SJCRH30 (cell line): ENCODE results near the gene LTBP1. TPM values are rescaled to one million over a fixed set of nuclear protein-coding genes. Genes with fewer than 3 reads are reported as not detected.
A peak's percentile ranks its signal among the peaks of the same experiment; 100 is the strongest.

Experiments
- DNase-seq, 2 experiments: peaks; one replicate each; pipeline ENCODE4 v3.0.0-alpha.2; 2015 to 2020
- H3K27ac ChIP-seq: fragments of 250-450 bp; sonication (Bioruptor Pico); 2 replicates; pipeline ENCODE4 v1.5.1; 2020; ENCODE audit warnings: mild to moderate bottlenecking, moderate library complexity
- H3K27me3 ChIP-seq: fragments of 250-450 bp; sonication (Bioruptor Pico); 2 replicates; pipeline ENCODE4 v1.5.1; 2020; ENCODE audit warnings: mild to moderate bottlenecking, moderate library complexity
- H3K36me3 ChIP-seq: fragments of 250-450 bp; sonication (Bioruptor Pico); 2 replicates; pipeline ENCODE4 v1.5.1; 2020; ENCODE audit warnings: mild to moderate bottlenecking, moderate library complexity
- H3K4me1 ChIP-seq: fragments of 250-450 bp; sonication (Bioruptor Pico); 2 replicates; pipeline ENCODE4 v1.5.1; 2020; ENCODE audit warnings: mild to moderate bottlenecking, moderate library complexity
- H3K4me3 ChIP-seq: fragments of 250-450 bp; sonication (Bioruptor Pico); 2 replicates; pipeline ENCODE4 v1.5.1; 2020; ENCODE audit warnings: mild to moderate bottlenecking, moderate library complexity
- H3K9me3 ChIP-seq: fragments of 250-450 bp; sonication (Bioruptor Pico); replicated peaks from 2 replicates; pipeline ENCODE4 v1.5.1; 2020; ENCODE audit warnings: mild to moderate bottlenecking, moderate library complexity
- total RNA-seq: library from RNA; depleted of rRNA; stranded (reverse); fragments of >200 nt; shearing (Covaris generic); gene quantifications from 2 replicates; pipeline ENCODE4 v1.2.3, GENCODE V29; 2014

LTBP1 gene
- total RNA-seq, 1 experiment from 2014 or later, result 63.1 TPM

- Histone ChIP-seq H3K9me3 (no peaks in the 10 kb centered on the region), H3K36me3 (no peaks in the 10 kb centered on the region), H3K27ac (no peak overlapping the region), H3K4me1 (no peaks in the 10 kb centered on the region), H3K4me3 (no peak overlapping the region), H3K27me3 (no peaks in the 10 kb centered on the region)
- DNase-seq, result no peak
Observed at GRCh38 chr2:33001823-33002222, 55.1 kb downstream of the LTBP1 start.

- Histone ChIP-seq H3K9me3 (no peaks in the 10 kb centered on the region), H3K27me3 (no peaks in the 10 kb centered on the region), H3K36me3 (no peaks in the 10 kb centered on the region), H3K4me1 (no peaks in the 10 kb centered on the region), H3K4me3 (no peak overlapping the region), H3K27ac (no peak overlapping the region)
- no peak for DNase-seq
Observed at GRCh38 chr2:33002863-33003262, 56.1 kb downstream of the LTBP1 start.

GRCh38 chr2:33005057-33005456 is 58.3 kb downstream of the LTBP1 start:
- Histone ChIP-seq H3K27ac (no peak overlapping the region), H3K27me3 (no peaks in the 10 kb centered on the region), H3K36me3 (no peaks in the 10 kb centered on the region), H3K4me1 (peaks cover 3% of the 10 kb centered on the region; the same call in 1 of the 2 replicates), H3K4me3 (no peak overlapping the region), H3K9me3 (no peaks in the 10 kb centered on the region)
- DNase-seq, result no peak

GRCh38 chr2:33008716-33009115 is 62.0 kb downstream of the LTBP1 start:
- no peak overlapping the region for H3K27ac ChIP-seq
- H3K27me3 ChIP-seq, result no peaks in the 10 kb centered on the region
- H3K9me3 ChIP-seq, result no peaks in the 10 kb centered on the region
- DNase-seq, result peak; percentile 29 to 67
- H3K36me3 ChIP-seq, result no peaks in the 10 kb centered on the region
- H3K4me1 ChIP-seq, result peaks cover 31% of the 10 kb centered on the region
- no peak overlapping the region for H3K4me3 ChIP-seq

- H3K27ac ChIP-seq, result no peak overlapping the region
- no peak overlapping the region for H3K4me3 ChIP-seq
- H3K27me3 ChIP-seq, result no peaks in the 10 kb centered on the region
- peaks cover 35% of the 10 kb centered on the region for H3K4me1 ChIP-seq
- no peaks in the 10 kb centered on the region for H3K9me3 ChIP-seq
- no peak for DNase-seq
- no peaks in the 10 kb centered on the region for H3K36me3 ChIP-seq
Observed at GRCh38 chr2:33009249-33009648, 62.5 kb downstream of the LTBP1 start.

- H3K4me1 ChIP-seq, result peaks cover 45% of the 10 kb centered on the region
- no peak overlapping the region for H3K4me3 ChIP-seq
- H3K36me3 ChIP-seq, result no peaks in the 10 kb centered on the region
- H3K27me3 ChIP-seq, result no peaks in the 10 kb centered on the region
- H3K9me3 ChIP-seq, result no peaks in the 10 kb centered on the region
- peak overlapping the region; percentile 22 for H3K27ac ChIP-seq
- peak in 1 of 2 experiments; percentile 33 for DNase-seq
Observed at GRCh38 chr2:33011373-33011772, 64.6 kb downstream of the LTBP1 start.

- Histone ChIP-seq H3K27ac (peak overlapping the region; percentile 22), H3K4me1 (peaks cover 45% of the 10 kb centered on the region), H3K27me3 (no peaks in the 10 kb centered on the region), H3K4me3 (no peak overlapping the region), H3K36me3 (no peaks in the 10 kb centered on the region), H3K9me3 (no peaks in the 10 kb centered on the region)
- peak; percentile 47 to 59 for DNase-seq
Observed at GRCh38 chr2:33011941-33012340, 65.2 kb downstream of the LTBP1 start.

- H3K4me1 ChIP-seq, result peaks cover 42% of the 10 kb centered on the region
- H3K27ac ChIP-seq, result peak overlapping the region; percentile 85
- no peaks in the 10 kb centered on the region for H3K36me3 ChIP-seq
- no peaks in the 10 kb centered on the region for H3K9me3 ChIP-seq
- H3K4me3 ChIP-seq, result peak overlapping the region; percentile 28
- DNase-seq, result peak; percentile 28 to 73
- no peaks in the 10 kb centered on the region for H3K27me3 ChIP-seq
Observed at GRCh38 chr2:33013684-33014110, 66.9 kb downstream of the LTBP1 start.

- peak; percentile 87 to 96 for DNase-seq
- H3K27me3 ChIP-seq, result no peaks in the 10 kb centered on the region
- H3K36me3 ChIP-seq, result no peaks in the 10 kb centered on the region
- H3K4me3 ChIP-seq, result peak overlapping the region; percentile 28
- peaks cover 42% of the 10 kb centered on the region for H3K4me1 ChIP-seq
- H3K9me3 ChIP-seq, result no peaks in the 10 kb centered on the region
- peak overlapping the region; percentile 85 for H3K27ac ChIP-seq
Observed at GRCh38 chr2:33014268-33014667, 67.5 kb downstream of the LTBP1 start.

GRCh38 chr2:33015421-33016142 is 68.8 kb downstream of the LTBP1 start:
- Histone ChIP-seq H3K4me1 (peaks cover 42% of the 10 kb centered on the region), H3K27ac (peak overlapping the region; percentile 85; the same call in 1 of the 2 replicates), H3K4me3 (no peak overlapping the region), H3K27me3 (no peaks in the 10 kb centered on the region), H3K9me3 (no peaks in the 10 kb centered on the region), H3K36me3 (no peaks in the 10 kb centered on the region)
- DNase-seq, result no peak

GRCh38 chr2:33018271-33018670 is 71.5 kb downstream of the LTBP1 start:
- no peaks in the 10 kb centered on the region for H3K9me3 ChIP-seq
- no peak overlapping the region for H3K4me3 ChIP-seq
- H3K27ac ChIP-seq, result no peak overlapping the region
- peaks cover 4% of the 10 kb centered on the region; the same call in 1 of the 2 replicates for H3K36me3 ChIP-seq
- DNase-seq, result no peak
- H3K27me3 ChIP-seq, result no peaks in the 10 kb centered on the region
- peaks cover 22% of the 10 kb centered on the region for H3K4me1 ChIP-seq

GRCh38 chr2:33019796-33020195 is 73.0 kb downstream of the LTBP1 start:
- Histone ChIP-seq H3K4me1 (peaks cover 16% of the 10 kb centered on the region), H3K36me3 (peaks cover 4% of the 10 kb centered on the region; the same call in 1 of the 2 replicates), H3K27ac (no peak overlapping the region), H3K27me3 (no peaks in the 10 kb centered on the region), H3K9me3 (no peaks in the 10 kb centered on the region), H3K4me3 (no peak overlapping the region)
- DNase-seq, result no peak

GRCh38 chr2:33020883-33021282 is 74.1 kb downstream of the LTBP1 start:
- H3K4me1 ChIP-seq, result peaks cover 11% of the 10 kb centered on the region
- 0 out of 2 replicates have a peak, but pooled peaks cover 5% of the 10 kb centered on the region for H3K9me3 ChIP-seq
- no peak for DNase-seq
- H3K27me3 ChIP-seq, result no peaks in the 10 kb centered on the region
- peaks cover 4% of the 10 kb centered on the region; the same call in 1 of the 2 replicates for H3K36me3 ChIP-seq
- H3K27ac ChIP-seq, result no peak overlapping the region
- H3K4me3 ChIP-seq, result no peak overlapping the region

- H3K27ac ChIP-seq, result no peak overlapping the region
- peaks cover 11% of the 10 kb centered on the region for H3K4me1 ChIP-seq
- 0 out of 2 replicates have a peak, but pooled peaks cover 5% of the 10 kb centered on the region for H3K9me3 ChIP-seq
- no peak for DNase-seq
- H3K27me3 ChIP-seq, result no peaks in the 10 kb centered on the region
- H3K36me3 ChIP-seq, result peaks cover 4% of the 10 kb centered on the region; the same call in 1 of the 2 replicates
- H3K4me3 ChIP-seq, result no peak overlapping the region
Observed at GRCh38 chr2:33021542-33022227, 74.9 kb downstream of the LTBP1 start.

GRCh38 chr2:33022395-33022985 is 75.7 kb downstream of the LTBP1 start:
- 0 out of 2 replicates have a peak, but pooled peaks cover 5% of the 10 kb centered on the region for H3K9me3 ChIP-seq
- no peaks in the 10 kb centered on the region for H3K27me3 ChIP-seq
- peak overlapping the region; percentile 18; the same call in 1 of the 2 replicates for H3K27ac ChIP-seq
- no peak for DNase-seq
- H3K36me3 ChIP-seq, result peaks cover 4% of the 10 kb centered on the region; the same call in 1 of the 2 replicates
- H3K4me1 ChIP-seq, result peaks cover 11% of the 10 kb centered on the region
- H3K4me3 ChIP-seq, result no peak overlapping the region
